Hepatocyte (in vitro differentiated cells): ENCODE results near the gene CMTM5.

ENCODE experiments used
- EZH2 ChIP-seq: fragments of 200-600 bp; sonication (generic); IDR thresholded peaks from 2 replicates; pipeline ENCODE4 v1.6.1; 2016; ENCODE audit warnings: antibody characterized with exemption, mild to moderate bottlenecking, borderline replicate concordance
- EZH2phosphoT487 ChIP-seq: fragments of 200-600 bp; sonication (generic); IDR thresholded peaks from one replicate; pipeline ENCODE4 v1.6.1; 2018; ENCODE audit warnings: antibody characterized with exemption, mild to moderate bottlenecking, low read depth, moderate library complexity; ENCODE audit not compliant: unreplicated experiment, severe bottlenecking
- TF ChIP-seq, protein P1 (sequence below): fragments of 200-600 bp; sonication (generic); IDR thresholded peaks from 2 replicates; pipeline ENCODE4 v1.5.1; 2016; ENCODE audit warnings: antibody characterized with exemption, mild to moderate bottlenecking; ENCODE audit not compliant: poor library complexity

DNA sequence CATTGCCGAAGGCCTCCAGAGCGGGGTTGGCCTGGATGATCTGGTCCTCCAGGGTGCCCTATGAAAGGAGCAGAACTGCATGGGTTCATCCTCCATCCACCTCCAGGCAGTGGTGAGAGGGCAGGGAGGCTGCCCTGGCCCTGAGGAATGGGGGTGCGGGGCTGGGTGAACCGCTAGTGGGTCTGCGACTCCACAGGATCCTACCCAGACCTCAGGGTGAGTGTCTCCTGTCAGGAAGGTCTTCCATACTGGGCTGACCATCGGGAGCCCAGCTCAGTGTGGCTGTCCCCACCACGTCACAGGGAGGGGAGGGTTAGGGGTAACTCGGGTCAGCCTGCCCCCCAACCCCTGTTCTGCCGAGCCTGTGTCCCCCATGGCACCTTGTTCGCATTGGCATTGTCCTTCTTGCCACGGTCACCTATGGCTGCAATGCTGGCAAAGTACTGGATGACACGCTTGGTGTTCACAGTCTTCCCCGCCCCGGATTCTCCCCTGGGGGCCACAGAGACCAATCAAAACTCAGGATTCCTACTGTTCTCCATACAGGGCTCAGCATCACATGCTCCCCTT lies 27.6 kb downstream of the CMTM5 start:
- TF ChIP-seq, protein P1, sequence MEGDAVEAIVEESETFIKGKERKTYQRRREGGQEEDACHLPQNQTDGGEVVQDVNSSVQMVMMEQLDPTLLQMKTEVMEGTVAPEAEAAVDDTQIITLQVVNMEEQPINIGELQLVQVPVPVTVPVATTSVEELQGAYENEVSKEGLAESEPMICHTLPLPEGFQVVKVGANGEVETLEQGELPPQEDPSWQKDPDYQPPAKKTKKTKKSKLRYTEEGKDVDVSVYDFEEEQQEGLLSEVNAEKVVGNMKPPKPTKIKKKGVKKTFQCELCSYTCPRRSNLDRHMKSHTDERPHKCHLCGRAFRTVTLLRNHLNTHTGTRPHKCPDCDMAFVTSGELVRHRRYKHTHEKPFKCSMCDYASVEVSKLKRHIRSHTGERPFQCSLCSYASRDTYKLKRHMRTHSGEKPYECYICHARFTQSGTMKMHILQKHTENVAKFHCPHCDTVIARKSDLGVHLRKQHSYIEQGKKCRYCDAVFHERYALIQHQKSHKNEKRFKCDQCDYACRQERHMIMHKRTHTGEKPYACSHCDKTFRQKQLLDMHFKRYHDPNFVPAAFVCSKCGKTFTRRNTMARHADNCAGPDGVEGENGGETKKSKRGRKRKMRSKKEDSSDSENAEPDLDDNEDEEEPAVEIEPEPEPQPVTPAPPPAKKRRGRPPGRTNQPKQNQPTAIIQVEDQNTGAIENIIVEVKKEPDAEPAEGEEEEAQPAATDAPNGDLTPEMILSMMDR, result no peak
- TF ChIP-seq EZH2 (no peak), EZH2phosphoT487 (no peak)
